ENCODE results near the gene C20orf173. TPM values are rescaled to one million over a fixed set of nuclear protein-coding genes. Genes with fewer than 3 reads are reported as not detected.

The C20orf173 gene
- total RNA-seq, 1 experiment from 2014 or later: not detected

DNA sequence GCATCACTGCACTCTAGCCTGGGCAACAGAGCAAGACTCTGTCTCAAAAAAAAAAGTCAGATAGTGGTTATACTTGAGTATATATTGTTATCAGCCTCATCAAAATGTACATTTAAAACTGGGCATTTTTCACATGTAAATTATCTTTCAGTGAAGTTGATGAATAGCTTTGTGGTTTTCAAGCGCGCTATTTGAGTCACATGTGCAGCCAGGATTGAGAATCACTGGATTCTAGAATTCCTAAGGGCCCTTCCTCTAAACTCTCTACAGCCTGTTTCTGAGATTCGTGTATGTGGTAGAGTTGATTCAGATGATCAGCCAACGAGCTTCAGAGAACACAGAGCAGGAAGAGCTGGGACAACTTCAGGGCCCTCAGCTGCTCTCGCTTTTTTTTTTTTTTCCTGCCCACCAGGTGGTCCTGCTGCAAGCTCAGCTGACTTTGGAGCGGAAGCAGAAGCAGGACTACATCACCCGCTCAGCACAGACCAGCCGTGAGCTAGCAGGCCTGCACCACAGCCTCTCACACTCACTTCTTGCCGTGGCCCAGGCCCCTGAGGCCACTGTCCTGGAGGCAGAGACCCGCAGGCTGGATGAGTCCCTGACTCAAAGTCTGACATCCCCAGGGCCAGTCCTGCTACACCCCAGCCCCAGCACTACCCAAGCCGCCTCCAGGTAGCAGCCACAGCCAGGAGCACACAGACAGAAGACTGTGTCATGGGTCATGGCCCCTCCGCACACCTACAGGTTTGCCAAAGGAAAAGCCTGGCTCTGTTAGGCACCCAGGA lies 18.3 kb downstream of the C20orf173 start:
- ChIA-PET POLR2A (no interaction called here), CTCF (interaction anchor here (0.5 to 2.0 kb wide), 8 partner anchors 15 to 383 kb away, joined by 3 to 10 read pairs (median 5); partner anchors contain the start of gene ERGIC3)
- Mint-ChIP-seq H3K27me3 (ENCODE audit: low read depth) (no peaks in the 10 kb centered on the region), H3K9me3 (no peaks in the 10 kb centered on the region), H3K4me1 (no peaks in the 10 kb centered on the region), H3K4me3 (no peak overlapping the region), H3K36me3 (peaks cover 27% of the 10 kb centered on the region), H3K27ac (no peak overlapping the region)
- DNase-seq (ENCODE audit: low spot score) (no peak), ATAC-seq (no peak; the same call in 1 of the 2 replicates)
- TF ChIP-seq ZNF219 (CRISPR knock-in tag; IDR thresholded peaks at IDR 0.05; ENCODE audit: borderline replicate concordance) (no peak), RORB (CRISPR knock-in tag; IDR thresholded peaks at IDR 0.05) (no peak), FOXK1 (CRISPR knock-in tag; IDR thresholded peaks at IDR 0.05) (no peak), FOXJ3 (CRISPR knock-in tag; IDR thresholded peaks at IDR 0.05; ENCODE audit: borderline replicate concordance) (no peak), NR2C2 (CRISPR knock-in tag; IDR thresholded peaks at IDR 0.05) (no peak)
- TF ChIP-seq, protein P1, sequence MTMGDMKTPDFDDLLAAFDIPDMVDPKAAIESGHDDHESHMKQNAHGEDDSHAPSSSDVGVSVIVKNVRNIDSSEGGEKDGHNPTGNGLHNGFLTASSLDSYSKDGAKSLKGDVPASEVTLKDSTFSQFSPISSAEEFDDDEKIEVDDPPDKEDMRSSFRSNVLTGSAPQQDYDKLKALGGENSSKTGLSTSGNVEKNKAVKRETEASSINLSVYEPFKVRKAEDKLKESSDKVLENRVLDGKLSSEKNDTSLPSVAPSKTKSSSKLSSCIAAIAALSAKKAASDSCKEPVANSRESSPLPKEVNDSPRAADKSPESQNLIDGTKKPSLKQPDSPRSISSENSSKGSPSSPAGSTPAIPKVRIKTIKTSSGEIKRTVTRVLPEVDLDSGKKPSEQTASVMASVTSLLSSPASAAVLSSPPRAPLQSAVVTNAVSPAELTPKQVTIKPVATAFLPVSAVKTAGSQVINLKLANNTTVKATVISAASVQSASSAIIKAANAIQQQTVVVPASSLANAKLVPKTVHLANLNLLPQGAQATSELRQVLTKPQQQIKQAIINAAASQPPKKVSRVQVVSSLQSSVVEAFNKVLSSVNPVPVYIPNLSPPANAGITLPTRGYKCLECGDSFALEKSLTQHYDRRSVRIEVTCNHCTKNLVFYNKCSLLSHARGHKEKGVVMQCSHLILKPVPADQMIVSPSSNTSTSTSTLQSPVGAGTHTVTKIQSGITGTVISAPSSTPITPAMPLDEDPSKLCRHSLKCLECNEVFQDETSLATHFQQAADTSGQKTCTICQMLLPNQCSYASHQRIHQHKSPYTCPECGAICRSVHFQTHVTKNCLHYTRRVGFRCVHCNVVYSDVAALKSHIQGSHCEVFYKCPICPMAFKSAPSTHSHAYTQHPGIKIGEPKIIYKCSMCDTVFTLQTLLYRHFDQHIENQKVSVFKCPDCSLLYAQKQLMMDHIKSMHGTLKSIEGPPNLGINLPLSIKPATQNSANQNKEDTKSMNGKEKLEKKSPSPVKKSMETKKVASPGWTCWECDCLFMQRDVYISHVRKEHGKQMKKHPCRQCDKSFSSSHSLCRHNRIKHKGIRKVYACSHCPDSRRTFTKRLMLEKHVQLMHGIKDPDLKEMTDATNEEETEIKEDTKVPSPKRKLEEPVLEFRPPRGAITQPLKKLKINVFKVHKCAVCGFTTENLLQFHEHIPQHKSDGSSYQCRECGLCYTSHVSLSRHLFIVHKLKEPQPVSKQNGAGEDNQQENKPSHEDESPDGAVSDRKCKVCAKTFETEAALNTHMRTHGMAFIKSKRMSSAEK (CRISPR knock-in tag; IDR thresholded peaks at IDR 0.05; ENCODE audit: borderline replicate concordance): no peak
- TF ChIP-seq, protein P2, sequence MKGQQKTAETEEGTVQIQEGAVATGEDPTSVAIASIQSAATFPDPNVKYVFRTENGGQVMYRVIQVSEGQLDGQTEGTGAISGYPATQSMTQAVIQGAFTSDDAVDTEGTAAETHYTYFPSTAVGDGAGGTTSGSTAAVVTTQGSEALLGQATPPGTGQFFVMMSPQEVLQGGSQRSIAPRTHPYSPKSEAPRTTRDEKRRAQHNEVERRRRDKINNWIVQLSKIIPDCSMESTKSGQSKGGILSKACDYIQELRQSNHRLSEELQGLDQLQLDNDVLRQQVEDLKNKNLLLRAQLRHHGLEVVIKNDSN (CRISPR knock-in tag; IDR thresholded peaks at IDR 0.05): no peak
- TF ChIP-seq, protein P3, sequence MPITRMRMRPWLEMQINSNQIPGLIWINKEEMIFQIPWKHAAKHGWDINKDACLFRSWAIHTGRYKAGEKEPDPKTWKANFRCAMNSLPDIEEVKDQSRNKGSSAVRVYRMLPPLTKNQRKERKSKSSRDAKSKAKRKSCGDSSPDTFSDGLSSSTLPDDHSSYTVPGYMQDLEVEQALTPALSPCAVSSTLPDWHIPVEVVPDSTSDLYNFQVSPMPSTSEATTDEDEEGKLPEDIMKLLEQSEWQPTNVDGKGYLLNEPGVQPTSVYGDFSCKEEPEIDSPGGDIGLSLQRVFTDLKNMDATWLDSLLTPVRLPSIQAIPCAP (CRISPR knock-in tag; IDR thresholded peaks at IDR 0.05): no peak

DNA sequence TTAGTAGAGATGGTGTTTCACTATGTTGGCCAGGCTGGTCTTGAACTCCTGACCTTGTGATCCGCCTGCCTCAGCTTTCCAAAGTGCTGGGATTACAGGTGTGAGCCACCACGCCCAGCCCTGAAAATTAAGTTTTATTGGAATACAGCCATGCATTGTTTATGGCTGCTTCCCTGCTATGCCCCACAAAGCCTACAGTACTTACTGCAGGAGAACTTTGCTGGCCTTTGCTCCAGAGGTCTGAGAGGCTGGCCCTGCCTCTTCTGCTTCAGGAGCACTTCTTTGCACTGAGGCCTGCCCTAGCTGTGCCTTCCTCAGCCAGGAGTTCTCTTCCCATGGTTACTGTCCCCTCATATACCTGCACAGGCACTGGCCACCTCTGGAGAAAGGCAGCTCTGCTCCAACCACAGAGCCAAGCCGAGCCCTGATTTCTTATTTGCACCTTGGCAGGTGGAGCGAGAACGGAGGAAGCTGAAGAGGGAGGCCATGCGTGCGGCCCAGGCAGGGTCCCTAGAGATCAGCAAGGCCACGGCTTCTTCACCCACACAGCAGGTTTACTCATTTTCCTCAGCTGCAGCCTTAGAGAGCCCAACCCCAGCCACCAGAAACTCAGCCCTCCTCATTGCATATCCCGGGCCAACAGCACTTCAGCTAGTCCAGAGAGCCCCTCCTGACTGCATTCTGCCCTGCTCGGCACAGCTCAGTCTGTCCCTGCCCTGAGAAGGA lies 20.8 kb downstream of the C20orf173 start:
- TF ChIP-seq FOXJ3 (CRISPR knock-in tag; IDR thresholded peaks at IDR 0.05; ENCODE audit: borderline replicate concordance): no peak
- TF ChIP-seq, protein P4, sequence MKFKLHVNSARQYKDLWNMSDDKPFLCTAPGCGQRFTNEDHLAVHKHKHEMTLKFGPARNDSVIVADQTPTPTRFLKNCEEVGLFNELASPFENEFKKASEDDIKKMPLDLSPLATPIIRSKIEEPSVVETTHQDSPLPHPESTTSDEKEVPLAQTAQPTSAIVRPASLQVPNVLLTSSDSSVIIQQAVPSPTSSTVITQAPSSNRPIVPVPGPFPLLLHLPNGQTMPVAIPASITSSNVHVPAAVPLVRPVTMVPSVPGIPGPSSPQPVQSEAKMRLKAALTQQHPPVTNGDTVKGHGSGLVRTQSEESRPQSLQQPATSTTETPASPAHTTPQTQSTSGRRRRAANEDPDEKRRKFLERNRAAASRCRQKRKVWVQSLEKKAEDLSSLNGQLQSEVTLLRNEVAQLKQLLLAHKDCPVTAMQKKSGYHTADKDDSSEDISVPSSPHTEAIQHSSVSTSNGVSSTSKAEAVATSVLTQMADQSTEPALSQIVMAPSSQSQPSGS (CRISPR knock-in tag; IDR thresholded peaks at IDR 0.05; ENCODE audit: borderline replicate concordance, low read depth): no peak
- no peak for TF ChIP-seq NFE2L1 (CRISPR knock-in tag; IDR thresholded peaks at IDR 0.05)
- TF ChIP-seq ETV6 (CRISPR knock-in tag; IDR thresholded peaks at IDR 0.05): no peak
- no peak for TF ChIP-seq ZNF138 (CRISPR knock-in tag; conservative IDR thresholded peaks at IDR 0.05)
- no peaks in the 10 kb centered on the region for H3K27me3 Mint-ChIP-seq (ENCODE audit: low read depth)
- POLR2A ChIA-PET: no interaction called here
- CTCF ChIA-PET: no interaction called here
- DNase-seq (ENCODE audit: low spot score) (no peak), ATAC-seq (no peak)
- no peak overlapping the region for H3K4me3 Mint-ChIP-seq
- H3K9me3 Mint-ChIP-seq: no peaks in the 10 kb centered on the region
- peaks cover 38% of the 10 kb centered on the region for H3K36me3 Mint-ChIP-seq
- no peaks in the 10 kb centered on the region for H3K4me1 Mint-ChIP-seq
- no peak overlapping the region for H3K27ac Mint-ChIP-seq
